ENCODE results near the gene NKD1. TPM values are rescaled to one million over a fixed set of nuclear protein-coding genes. Genes with fewer than 3 reads are reported as not detected.

The NKD1 gene
- total and polyA plus RNA-seq, 2 experiments from 2014 or later, result not detected

DNA sequence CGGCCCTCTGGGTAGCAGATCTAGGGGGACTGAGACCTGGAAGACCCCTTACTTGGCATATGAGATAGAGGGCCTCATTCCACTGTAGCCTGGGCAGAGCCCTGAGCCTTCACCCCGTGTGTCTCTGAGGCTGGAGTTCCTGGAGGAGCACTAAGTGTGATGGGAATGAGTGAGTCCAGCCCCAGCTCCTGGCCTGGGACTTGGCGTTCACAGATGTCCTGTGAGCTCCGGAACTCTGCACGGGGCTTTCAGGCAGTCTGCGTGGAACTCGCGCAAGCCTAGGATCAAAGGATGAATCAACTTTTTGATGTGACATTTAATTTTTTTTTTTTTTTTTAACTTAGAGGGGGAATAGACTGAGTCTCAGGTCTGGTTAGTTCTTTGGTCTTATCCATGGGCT, 1.8 kb downstream of the NKD1 start:
- Histone ChIP-seq H3K9ac (no peak overlapping the region), H2AFZ (no peak overlapping the region), H3K79me2 (ENCODE audit: insufficient read depth) (no peaks in the 10 kb centered on the region), H3K4me3 (no peak overlapping the region), H3K27me3 (replicated peaks; ENCODE audit: insufficient read depth) (peaks cover 74% of the 10 kb centered on the region), H3K4me2 (ENCODE audit: unreplicated experiment) (no peak overlapping the region), H3K9me2 (ENCODE audit: insufficient read depth) (no peaks in the 10 kb centered on the region), H3K36me3 (ENCODE audit: low read depth) (no peaks in the 10 kb centered on the region), H4K20me1 (ENCODE audit: insufficient read depth) (no peaks in the 10 kb centered on the region), H3K9me3 (ENCODE audit: low read depth) (no peaks in the 10 kb centered on the region), H3F3A (ENCODE audit: insufficient read depth) (no peaks in the 10 kb centered on the region), H3K4me1 (ENCODE audit: insufficient read depth) (no peaks in the 10 kb centered on the region), H3K27ac (no peak overlapping the region)
- TF ChIP-seq EZH2 (IDR thresholded peaks at IDR 0.05; ENCODE audit: insufficient read depth, poor library complexity, severe bottlenecking), result no peak
- no peak for DNase-seq
- 21% methylated on average over 8 of the region's 8 CpGs for WGBS, 2 experiments (ENCODE audit: low coverage in 1 of 2, low lambda C conversion rate in 2 of 2, missing lambda C conversion rate in 2 of 2)
- in situ Hi-C loops (cut with MboI), result no loop called here

DNA sequence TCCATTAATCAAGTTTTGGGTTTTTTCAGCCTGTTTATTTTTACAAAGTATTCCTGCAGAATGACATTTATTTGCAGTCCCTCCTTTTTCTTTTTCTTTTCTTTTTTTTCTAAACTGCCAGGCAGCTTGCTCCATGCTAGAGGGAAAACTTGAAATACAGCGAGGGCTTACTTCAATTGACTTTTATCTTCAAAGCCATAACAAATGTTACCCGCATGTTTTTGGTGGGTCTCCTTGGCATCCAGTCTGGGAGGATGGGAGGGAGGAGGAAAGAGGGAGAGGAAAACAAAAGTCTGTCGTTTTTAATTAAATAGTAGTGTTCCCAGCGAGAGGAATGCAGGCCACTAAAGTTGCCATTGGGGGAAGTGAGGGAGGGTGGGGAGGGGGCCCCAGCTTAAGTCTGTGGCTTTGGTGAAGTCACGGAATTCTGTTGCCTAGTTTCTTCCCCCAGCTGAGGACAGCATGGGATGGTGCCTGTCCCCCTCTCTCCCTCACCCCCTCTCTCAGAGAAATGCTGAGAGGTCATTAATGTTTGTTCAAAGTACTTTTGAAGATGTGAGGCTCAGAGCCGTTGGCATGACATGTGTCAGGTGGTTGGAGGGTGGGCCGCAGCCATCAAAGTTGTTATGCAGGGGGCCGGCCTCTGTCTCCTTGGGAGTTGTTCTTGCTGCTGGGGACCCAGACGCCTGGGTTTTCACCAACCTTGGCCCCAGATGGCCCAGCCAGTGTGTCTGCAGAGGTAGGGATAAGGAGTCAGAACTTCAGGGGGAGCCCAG, 2.9 kb downstream of the NKD1 start:
- TF ChIP-seq EZH2 (IDR thresholded peaks at IDR 0.05; ENCODE audit: insufficient read depth, poor library complexity, severe bottlenecking) (no peak), EZH2phosphoT487 (IDR thresholded peaks at IDR 0.05; ENCODE audit: insufficient read depth, low read depth) (no peak)
- DNase-seq, result no peak
- H2AFZ ChIP-seq, result no peak overlapping the region
- H3K9ac ChIP-seq, result no peak overlapping the region
- in situ Hi-C loops (cut with MboI), result no loop called here
- no peak overlapping the region for H3K4me2 ChIP-seq (ENCODE audit: unreplicated experiment)
- H3K9me3 ChIP-seq (ENCODE audit: low read depth), result no peaks in the 10 kb centered on the region
- H3F3A ChIP-seq (ENCODE audit: insufficient read depth), result no peaks in the 10 kb centered on the region
- no peak overlapping the region for H3K4me3 ChIP-seq
- H3K9me2 ChIP-seq (ENCODE audit: insufficient read depth), result no peaks in the 10 kb centered on the region
- no peak overlapping the region for H3K27ac ChIP-seq
- H3K27me3 ChIP-seq (replicated peaks; ENCODE audit: insufficient read depth), result peaks cover 65% of the 10 kb centered on the region
- no peaks in the 10 kb centered on the region for H3K36me3 ChIP-seq (ENCODE audit: low read depth)
- H4K20me1 ChIP-seq (ENCODE audit: insufficient read depth), result no peaks in the 10 kb centered on the region
- 22 to 24% methylated on average over 9 of the region's 9 CpGs for WGBS, 2 experiments (ENCODE audit: low coverage in 1 of 2, low lambda C conversion rate in 2 of 2, missing lambda C conversion rate in 2 of 2)
- H3K79me2 ChIP-seq (ENCODE audit: insufficient read depth), result no peaks in the 10 kb centered on the region
- H3K4me1 ChIP-seq (ENCODE audit: insufficient read depth), result no peaks in the 10 kb centered on the region

GRCh38 chr16:50552476-50553101, 4.4 kb downstream of the NKD1 start:
- Histone ChIP-seq H3K36me3 (ENCODE audit: low read depth) (no peaks in the 10 kb centered on the region), H3K9ac (no peak overlapping the region), H3K9me2 (ENCODE audit: insufficient read depth) (no peaks in the 10 kb centered on the region), H4K20me1 (ENCODE audit: insufficient read depth) (no peaks in the 10 kb centered on the region), H3K27me3 (replicated peaks; ENCODE audit: insufficient read depth) (peaks cover 49% of the 10 kb centered on the region), H3K9me3 (ENCODE audit: low read depth) (no peaks in the 10 kb centered on the region), H3K4me1 (ENCODE audit: insufficient read depth) (no peaks in the 10 kb centered on the region), H2AFZ (no peak overlapping the region), H3K4me2 (ENCODE audit: unreplicated experiment) (no peak overlapping the region), H3K4me3 (no peak overlapping the region), H3F3A (ENCODE audit: insufficient read depth) (no peaks in the 10 kb centered on the region), H3K27ac (no peak overlapping the region), H3K79me2 (ENCODE audit: insufficient read depth) (no peaks in the 10 kb centered on the region)
- in situ Hi-C loops (cut with MboI), result no loop called here
- no peak for TF ChIP-seq EZH2 (IDR thresholded peaks at IDR 0.05; ENCODE audit: insufficient read depth, poor library complexity, severe bottlenecking)
- TF ChIP-seq EZH2phosphoT487 (IDR thresholded peaks at IDR 0.05; ENCODE audit: insufficient read depth, low read depth), result no peak
- no peak for DNase-seq
- 43 to 49% methylated on average over 7 of the region's 7 CpGs for WGBS, 2 experiments (ENCODE audit: low coverage in 1 of 2, low lambda C conversion rate in 2 of 2, missing lambda C conversion rate in 2 of 2)

- peaks cover 49% of the 10 kb centered on the region for H3K27me3 ChIP-seq (replicated peaks; ENCODE audit: insufficient read depth)
- no peak for DNase-seq
- H3F3A ChIP-seq (ENCODE audit: insufficient read depth), result no peaks in the 10 kb centered on the region
- no peaks in the 10 kb centered on the region for H3K36me3 ChIP-seq (ENCODE audit: low read depth)
- no peak overlapping the region for H3K9ac ChIP-seq
- no peak for TF ChIP-seq EZH2phosphoT487 (IDR thresholded peaks at IDR 0.05; ENCODE audit: insufficient read depth, low read depth)
- TF ChIP-seq EZH2 (IDR thresholded peaks at IDR 0.05; ENCODE audit: insufficient read depth, poor library complexity, severe bottlenecking), result no peak
- H3K4me1 ChIP-seq (ENCODE audit: insufficient read depth), result no peaks in the 10 kb centered on the region
- H3K9me3 ChIP-seq (ENCODE audit: low read depth), result no peaks in the 10 kb centered on the region
- no peak overlapping the region for H3K4me3 ChIP-seq
- WGBS, 2 experiments (ENCODE audit: low coverage in 1 of 2, low lambda C conversion rate in 2 of 2, missing lambda C conversion rate in 2 of 2), result 38 to 39% methylated on average over 7 of the region's 7 CpGs
- H3K9me2 ChIP-seq (ENCODE audit: insufficient read depth), result no peaks in the 10 kb centered on the region
- no peak overlapping the region for H3K27ac ChIP-seq
- H3K4me2 ChIP-seq (ENCODE audit: unreplicated experiment), result no peak overlapping the region
- no peaks in the 10 kb centered on the region for H4K20me1 ChIP-seq (ENCODE audit: insufficient read depth)
- H3K79me2 ChIP-seq (ENCODE audit: insufficient read depth), result no peaks in the 10 kb centered on the region
- in situ Hi-C loops (cut with MboI), result no loop called here
- H2AFZ ChIP-seq, result no peak overlapping the region
Observed at GRCh38 chr16:50553182-50553710, 5.0 kb downstream of the NKD1 start.

Measured in GM23248 (cell line).